ENCODE results near the gene CACTIN.
"Not testable (repeated sequence)": the region's sequence is repeated elsewhere in the genome, so short reads cannot be mapped to it uniquely, and the experiment has no call there.

CACTIN gene

DNA sequence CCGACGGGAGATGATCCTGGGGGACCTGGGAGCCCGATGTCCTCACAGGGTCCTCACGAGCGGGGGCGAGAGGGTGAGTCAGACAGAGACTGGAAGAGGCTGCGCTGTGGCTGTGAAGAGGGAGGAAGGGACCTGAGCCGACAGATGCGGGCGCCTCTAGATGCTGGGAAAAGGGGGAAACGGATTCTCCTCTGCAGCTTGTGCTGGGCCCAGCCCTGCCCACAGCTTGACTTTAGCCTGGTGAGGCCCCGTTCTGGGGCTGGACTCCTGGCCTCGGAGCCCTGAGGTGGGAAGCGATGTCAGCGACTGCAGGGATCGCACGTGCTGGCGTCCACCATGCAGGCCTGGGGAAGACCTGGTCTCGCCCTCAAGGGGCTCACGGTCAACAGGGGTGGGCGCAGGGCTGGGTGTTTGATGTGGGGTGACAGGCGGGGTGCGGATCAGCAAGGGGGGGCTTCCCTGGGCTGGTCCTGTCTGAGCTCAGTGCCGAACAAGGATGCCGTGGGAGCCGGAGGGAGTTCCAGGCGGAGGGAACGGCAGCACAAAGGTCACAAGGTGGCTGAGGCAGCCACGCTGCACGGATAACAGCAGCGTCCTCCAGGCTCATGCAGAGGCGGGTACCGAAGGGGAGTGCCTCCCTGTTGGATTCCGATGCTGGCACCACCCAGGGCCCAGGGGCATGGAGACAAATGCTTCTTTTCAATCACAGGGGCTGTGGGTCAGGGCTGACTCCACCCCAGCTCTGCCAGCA lies 41.9 kb upstream of the CACTIN start:
- DNase-seq (ENCODE audit: low spot score in 2 of 2) (no peak), ATAC-seq (replicated peaks; ENCODE audit: extremely low read depth, poor library complexity, severe bottlenecking) (no peak)
- H3K27ac Mint-ChIP-seq (ENCODE audit: low read depth) = no peak overlapping the region
- H3K9me3 Mint-ChIP-seq = no peaks in the 10 kb centered on the region
- H3K4me1 Mint-ChIP-seq = peaks cover 38% of the 10 kb centered on the region
- H3K27me3 Mint-ChIP-seq = no peaks in the 10 kb centered on the region
- peaks cover 3% of the 10 kb centered on the region for H3K36me3 Mint-ChIP-seq (ENCODE audit: insufficient read depth)
- H3K4me3 Mint-ChIP-seq = no peak overlapping the region

- ATAC-seq (replicated peaks; ENCODE audit: extremely low read depth, poor library complexity, severe bottlenecking) (no peak), DNase-seq (ENCODE audit: low spot score in 2 of 2) (no peak)
- Mint-ChIP-seq H3K27me3 (no peaks in the 10 kb centered on the region), H3K4me3 (no peak overlapping the region), H3K4me1 (peaks cover 38% of the 10 kb centered on the region), H3K9me3 (no peaks in the 10 kb centered on the region), H3K27ac (ENCODE audit: low read depth) (no peak overlapping the region), H3K36me3 (ENCODE audit: insufficient read depth) (peaks cover 5% of the 10 kb centered on the region)
These were observed 41.2 kb upstream of the CACTIN start for GRCh38 chr19:3667766-3668165.

- H3K27ac Mint-ChIP-seq (ENCODE audit: low read depth) = no peak overlapping the region
- H3K27me3 Mint-ChIP-seq = no peaks in the 10 kb centered on the region
- no peak overlapping the region for H3K4me3 Mint-ChIP-seq
- H3K9me3 Mint-ChIP-seq = no peaks in the 10 kb centered on the region
- peaks cover 5% of the 10 kb centered on the region for H3K36me3 Mint-ChIP-seq (ENCODE audit: insufficient read depth)
- no peak for ATAC-seq (replicated peaks; ENCODE audit: extremely low read depth, poor library complexity, severe bottlenecking)
- H3K4me1 Mint-ChIP-seq = peaks cover 33% of the 10 kb centered on the region
- no peak for DNase-seq (ENCODE audit: low spot score in 2 of 2)
These were observed 40.5 kb upstream of the CACTIN start for GRCh38 chr19:3667037-3667638.

DNA sequence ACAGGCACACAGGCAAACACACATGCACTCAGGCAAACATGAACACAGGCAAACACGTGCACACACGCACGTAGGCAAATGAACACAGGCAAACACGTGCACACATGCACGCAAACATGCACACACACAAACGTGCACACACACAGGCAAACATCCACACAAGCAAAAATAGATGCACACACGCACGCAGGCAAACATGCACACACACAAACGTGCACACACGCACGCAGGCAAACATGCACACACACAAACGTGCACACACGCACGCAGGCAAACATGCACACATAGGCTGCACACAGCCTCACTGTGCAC lies 39.9 kb upstream of the CACTIN start:
- H3K4me1 Mint-ChIP-seq = peaks cover 29% of the 10 kb centered on the region
- not testable (repeated sequence) for H3K36me3 Mint-ChIP-seq (ENCODE audit: insufficient read depth); H3K27ac Mint-ChIP-seq (ENCODE audit: low read depth); DNase-seq (ENCODE audit: low spot score in 2 of 2); ATAC-seq (replicated peaks; ENCODE audit: extremely low read depth, poor library complexity, severe bottlenecking); H3K4me3 Mint-ChIP-seq; H3K9me3 Mint-ChIP-seq; H3K27me3 Mint-ChIP-seq

DNA sequence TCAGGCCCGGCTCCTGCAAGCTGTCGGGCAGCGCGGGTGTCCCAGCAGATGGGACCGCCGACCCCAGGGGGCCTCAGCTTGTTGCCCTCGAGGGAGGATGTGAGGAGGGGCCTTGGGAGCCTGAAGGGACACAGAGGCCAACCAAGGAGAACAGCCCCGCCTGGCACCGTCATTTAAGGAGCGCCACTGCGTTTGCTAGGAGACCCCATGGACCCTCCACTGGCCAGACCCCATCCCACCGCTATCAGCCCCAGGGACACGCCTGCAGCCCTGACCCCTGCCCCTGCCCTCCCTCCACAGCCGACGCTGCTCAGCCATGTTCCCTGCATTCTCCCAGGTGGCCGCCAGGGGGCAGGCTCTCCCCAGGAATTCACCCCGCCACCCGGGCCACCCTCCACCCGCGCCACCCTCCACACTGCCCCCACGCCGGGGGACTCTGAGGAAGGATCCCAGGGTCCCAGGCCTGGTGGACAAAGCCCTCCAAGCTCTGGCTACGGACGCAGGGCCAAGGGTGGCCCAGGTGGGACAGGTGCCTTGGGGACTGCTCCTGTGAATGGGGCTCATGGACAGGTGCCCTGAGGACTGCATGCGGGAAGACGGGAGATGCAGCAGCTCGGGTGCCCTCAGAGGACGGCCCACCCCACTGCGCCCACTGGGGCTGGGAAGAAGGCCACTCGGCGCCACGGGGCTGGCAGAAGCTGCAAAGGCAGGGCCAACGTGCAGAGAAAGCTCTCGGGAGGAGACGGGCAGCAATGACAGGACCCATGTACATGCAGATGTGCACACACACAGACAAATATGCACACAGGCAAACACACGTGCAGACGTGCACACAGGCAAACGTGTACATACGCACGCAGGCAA lies 39.3 kb upstream of the CACTIN start:
- Mint-ChIP-seq H3K9me3 (no peaks in the 10 kb centered on the region), H3K36me3 (ENCODE audit: insufficient read depth) (peaks cover 5% of the 10 kb centered on the region), H3K4me3 (no peak overlapping the region), H3K27ac (ENCODE audit: low read depth) (no peak overlapping the region), H3K4me1 (peaks cover 23% of the 10 kb centered on the region), H3K27me3 (no peaks in the 10 kb centered on the region)
- peak; percentile 67 for ATAC-seq (replicated peaks; ENCODE audit: extremely low read depth, poor library complexity, severe bottlenecking)
- peak; percentile 70 to 81 for DNase-seq (ENCODE audit: low spot score in 2 of 2)

DNA sequence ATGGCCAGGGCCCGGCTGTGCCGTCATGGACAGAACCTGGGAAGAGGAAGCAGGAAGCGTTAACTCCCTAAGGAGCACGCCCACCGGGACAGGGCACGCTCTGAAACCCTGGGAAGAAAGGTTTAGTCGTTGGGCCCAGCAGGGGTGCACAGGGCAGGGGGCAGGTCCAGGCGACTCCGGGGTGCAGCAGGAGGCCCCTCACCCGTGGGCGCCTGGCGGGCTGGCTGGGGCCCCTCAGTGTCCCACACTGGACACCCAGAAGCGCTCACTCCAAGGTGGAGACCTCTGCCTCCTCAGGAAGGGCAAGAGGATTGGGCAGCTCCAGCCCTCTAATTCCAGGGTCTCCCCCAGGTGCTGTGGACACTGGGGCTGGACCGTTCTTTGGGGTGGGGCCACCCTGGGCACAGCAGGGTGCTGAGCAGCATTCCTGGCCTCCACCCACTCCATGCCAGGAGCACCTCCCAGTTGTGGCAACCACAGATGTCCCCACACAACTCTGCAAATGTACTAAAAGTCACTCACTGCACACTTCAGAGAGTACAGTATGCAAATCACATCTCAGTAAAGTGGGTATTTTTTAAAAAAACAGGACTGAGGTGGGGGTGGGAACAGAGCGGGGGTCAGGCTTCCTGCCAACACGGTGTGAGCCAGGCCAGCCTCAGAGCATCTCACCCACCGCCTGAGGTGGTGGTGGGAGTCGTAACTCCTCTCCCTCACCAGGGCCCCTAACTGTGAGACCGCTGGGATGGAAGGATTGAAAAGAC lies 38.5 kb upstream of the CACTIN start:
- Mint-ChIP-seq H3K27ac (ENCODE audit: low read depth) (no peak overlapping the region), H3K9me3 (no peaks in the 10 kb centered on the region), H3K4me3 (no peak overlapping the region), H3K27me3 (no peaks in the 10 kb centered on the region), H3K4me1 (peaks cover 19% of the 10 kb centered on the region), H3K36me3 (ENCODE audit: insufficient read depth) (peaks cover 5% of the 10 kb centered on the region)
- ATAC-seq (replicated peaks; ENCODE audit: extremely low read depth, poor library complexity, severe bottlenecking) = no peak
- DNase-seq (ENCODE audit: low spot score in 2 of 2) = no peak

- no peaks in the 10 kb centered on the region for H3K27me3 Mint-ChIP-seq
- H3K27ac Mint-ChIP-seq (ENCODE audit: low read depth) = no peak overlapping the region
- no peak overlapping the region for H3K4me3 Mint-ChIP-seq
- no peaks in the 10 kb centered on the region for H3K9me3 Mint-ChIP-seq
- no peak for DNase-seq (ENCODE audit: low spot score in 2 of 2)
- H3K4me1 Mint-ChIP-seq = peaks cover 13% of the 10 kb centered on the region
- peaks cover 3% of the 10 kb centered on the region for H3K36me3 Mint-ChIP-seq (ENCODE audit: insufficient read depth)
- no peak for ATAC-seq (replicated peaks; ENCODE audit: extremely low read depth, poor library complexity, severe bottlenecking)
These were observed 37.2 kb upstream of the CACTIN start for GRCh38 chr19:3663838-3664237.

- Mint-ChIP-seq H3K27me3 (no peaks in the 10 kb centered on the region), H3K4me1 (peaks cover 6% of the 10 kb centered on the region), H3K36me3 (ENCODE audit: insufficient read depth) (peaks cover 5% of the 10 kb centered on the region), H3K4me3 (no peak overlapping the region), H3K9me3 (no peaks in the 10 kb centered on the region), H3K27ac (ENCODE audit: low read depth) (no peak overlapping the region)
- no peak for ATAC-seq (replicated peaks; ENCODE audit: extremely low read depth, poor library complexity, severe bottlenecking)
- DNase-seq (ENCODE audit: low spot score in 2 of 2) = no peak
These were observed 35.0 kb upstream of the CACTIN start for GRCh38 chr19:3661284-3662238.

DNA sequence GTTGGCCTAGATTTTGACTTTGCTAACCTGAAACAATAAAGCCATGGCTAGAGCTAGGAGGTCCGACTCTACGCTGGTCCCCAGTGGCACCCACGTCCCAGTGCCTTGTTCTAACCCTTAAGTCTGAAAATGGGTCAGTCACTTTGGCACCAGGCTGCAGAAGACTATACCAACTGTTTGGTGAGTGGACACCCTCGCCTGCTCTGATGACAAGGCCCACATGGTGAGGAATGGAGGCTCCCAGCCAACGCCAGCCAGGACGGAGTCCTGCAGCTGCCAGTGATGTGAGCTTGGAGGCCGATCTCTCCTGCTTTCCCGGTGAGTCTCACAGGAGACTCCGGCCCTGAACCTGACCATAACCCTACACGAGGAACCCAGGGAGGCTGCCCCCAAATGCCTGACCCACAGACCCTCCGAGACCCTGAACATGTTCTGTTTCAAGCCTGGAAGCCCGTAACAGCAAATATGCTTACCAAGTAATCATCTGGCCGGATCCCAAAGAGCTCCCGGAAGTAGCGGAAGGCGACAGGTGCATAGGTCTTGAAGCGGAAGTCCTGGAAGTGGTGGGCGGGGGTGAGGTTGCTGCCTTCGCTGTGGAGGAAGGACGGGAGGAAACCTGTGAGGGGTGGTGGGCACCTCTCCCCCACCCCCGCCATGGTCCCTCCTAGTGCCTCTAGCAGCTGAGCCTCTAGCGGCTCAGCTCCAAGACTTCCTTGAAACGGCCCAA lies 34.1 kb upstream of the CACTIN start:
- no peak overlapping the region for H3K27ac Mint-ChIP-seq (ENCODE audit: low read depth)
- no peak overlapping the region for H3K4me3 Mint-ChIP-seq
- H3K36me3 Mint-ChIP-seq (ENCODE audit: insufficient read depth) = peaks cover 5% of the 10 kb centered on the region
- H3K9me3 Mint-ChIP-seq = no peaks in the 10 kb centered on the region
- ATAC-seq (replicated peaks; ENCODE audit: extremely low read depth, poor library complexity, severe bottlenecking) = no peak
- no peak for DNase-seq (ENCODE audit: low spot score in 2 of 2)
- H3K4me1 Mint-ChIP-seq = no peaks in the 10 kb centered on the region
- no peaks in the 10 kb centered on the region for H3K27me3 Mint-ChIP-seq

DNA sequence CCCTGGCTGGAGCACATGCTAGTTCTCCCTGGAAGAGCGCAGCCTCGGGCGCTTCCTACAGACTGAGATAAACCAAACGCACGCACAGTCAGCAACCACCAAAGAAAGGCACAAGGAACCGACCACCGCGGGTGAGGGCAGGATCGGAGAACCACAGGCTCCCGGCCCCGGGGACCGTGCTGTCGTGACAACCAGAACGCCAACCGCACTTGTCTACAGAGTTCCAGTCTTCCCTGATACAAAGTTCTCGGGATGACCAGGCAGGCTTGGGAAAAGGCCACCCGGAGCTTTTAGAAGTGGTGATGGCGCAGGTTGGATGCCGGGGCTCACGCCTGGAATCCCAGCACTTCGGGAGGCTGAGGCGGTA lies 33.1 kb upstream of the CACTIN start:
- no peak for DNase-seq (ENCODE audit: low spot score in 2 of 2)
- ATAC-seq (replicated peaks; ENCODE audit: extremely low read depth, poor library complexity, severe bottlenecking) = no peak
- H3K9me3 Mint-ChIP-seq = no peaks in the 10 kb centered on the region
- H3K27me3 Mint-ChIP-seq = no peaks in the 10 kb centered on the region
- peaks cover 9% of the 10 kb centered on the region for H3K36me3 Mint-ChIP-seq (ENCODE audit: insufficient read depth)
- no peaks in the 10 kb centered on the region for H3K4me1 Mint-ChIP-seq
- no peak overlapping the region for H3K4me3 Mint-ChIP-seq
- no peak overlapping the region for H3K27ac Mint-ChIP-seq (ENCODE audit: low read depth)
